ACHN (cell line): ENCODE data around the gene RASSF4.

Experiments
- DNase-seq: peaks from one replicate; pipeline ENCODE4 v3.0.0-alpha.2; 2015
- in situ Hi-C: cut with HindIII; loops from 2 replicates; pipeline ENCODE4 v1.10.0; 2017; ENCODE audit warnings: low sequenced_read_pairs, low pct_ligation_motif_present, low pct_unique_long_range_greater_than_20kb

The RASSF4 gene

GRCh38 chr10:44959247-44960087, at the start of gene RASSF4:
Gene RASSF4 (plus strand): TSS chr10:44959802. CDS start chr10:44970203, 10,401 bp downstream.
- DNase-seq: peak; percentile 88
- in situ Hi-C loops: no loop called here

- no peak for DNase-seq
Observed at GRCh38 chr10:44909910-44910309, 49.7 kb upstream of the RASSF4 start.

GRCh38 chr10:44910602-44911001, 49.0 kb upstream of the RASSF4 start:
- in situ Hi-C loops: no loop called here
- no peak for DNase-seq

More at GRCh38 chr10:44909910-44910309, 49.7 kb upstream of the RASSF4 start:
- in situ Hi-C loops: no loop called here

- in situ Hi-C loops: no loop called here
- peak; percentile 81 for DNase-seq
Observed at GRCh38 chr10:44911081-44911540, 48.5 kb upstream of the RASSF4 start, which contains the start of gene TMEM72. Gene TMEM72 (plus strand): TSS chr10:44911337. CDS start chr10:44911513, 176 bp downstream.

GRCh38 chr10:44911951-44912350, 47.7 kb upstream of the RASSF4 start:
- DNase-seq: no peak
- in situ Hi-C loops: no loop called here

- in situ Hi-C loops: no loop called here
- no peak for DNase-seq
Observed at GRCh38 chr10:44913350-44914081, 46.1 kb upstream of the RASSF4 start.

- DNase-seq: no peak
Observed at GRCh38 chr10:44914891-44915290, 44.7 kb upstream of the RASSF4 start.

GRCh38 chr10:44916429-44916828, 43.2 kb upstream of the RASSF4 start:
- in situ Hi-C loops: no loop called here
- DNase-seq: no peak

More at GRCh38 chr10:44914891-44915290, 44.7 kb upstream of the RASSF4 start:
- in situ Hi-C loops: no loop called here

- in situ Hi-C loops: no loop called here
- no peak for DNase-seq
Observed at GRCh38 chr10:44917848-44918247, 41.8 kb upstream of the RASSF4 start.

- no peak for DNase-seq
- in situ Hi-C loops: no loop called here
Observed at GRCh38 chr10:44920252-44920651, 39.4 kb upstream of the RASSF4 start.

GRCh38 chr10:44921061-44921460, 38.5 kb upstream of the RASSF4 start:
- in situ Hi-C loops: no loop called here
- no peak for DNase-seq

- in situ Hi-C loops: no loop called here
Observed at GRCh38 chr10:44921506-44921905, 38.1 kb upstream of the RASSF4 start.

GRCh38 chr10:44922021-44922420, 37.6 kb upstream of the RASSF4 start:
- DNase-seq: no peak
- in situ Hi-C loops: no loop called here

More at GRCh38 chr10:44921506-44921905, 38.1 kb upstream of the RASSF4 start:
- no peak for DNase-seq

- no peak for DNase-seq
- in situ Hi-C loops: no loop called here
Observed at GRCh38 chr10:44922796-44923545, 36.6 kb upstream of the RASSF4 start.

GRCh38 chr10:44923611-44924010, 36.0 kb upstream of the RASSF4 start:
- no peak for DNase-seq
- in situ Hi-C loops: no loop called here

GRCh38 chr10:44924261-44925040, 35.2 kb upstream of the RASSF4 start:
- in situ Hi-C loops: no loop called here
- no peak for DNase-seq

GRCh38 chr10:44925224-44925623, 34.4 kb upstream of the RASSF4 start:
- in situ Hi-C loops: no loop called here
- peak; percentile 20 for DNase-seq
